K562 (cell line): ENCODE results near the gene PCSK5.

Source experiments
- MAZ ChIP-seq, 2 experiments: fragments of 450-650 bp in 1 of 2; sonication (generic) in 1 of 2; formaldehyde crosslinking; IDR thresholded peaks in 1 of 2; conservative IDR thresholded peaks in 1 of 2; 2 replicates each; pipeline versions ENCODE4 v1.4.0 to v1.5.0; 2020; ENCODE audit warnings: mild to moderate bottlenecking in 1 of 2, missing genetic modification reagents in 1 of 2
- TF ChIP-seq, protein P1 (sequence below), 3 experiments: IDR thresholded peaks in 2 of 3; conservative IDR thresholded peaks in 1 of 3; 2 replicates each; pipeline ENCODE4 v1.5.1; 2011 to 2012; ENCODE audit warnings: low read length in 3 of 3, mild to moderate bottlenecking in 3 of 3, control low read depth in 2 of 3, improper control_type of control experiment in 1 of 3, inconsistent platforms in 1 of 3, low read depth in 1 of 3, mixed read lengths in 1 of 3, moderate library complexity in 1 of 3; ENCODE audit not compliant: insufficient read depth in 2 of 3
- TF ChIP-seq, protein P2 (sequence below): fragments of 450-650 bp; formaldehyde crosslinking; IDR thresholded peaks from 2 replicates; pipeline ENCODE4 v1.4.0; 2020; ENCODE audit warnings: mild to moderate bottlenecking, moderate library complexity

DNA sequence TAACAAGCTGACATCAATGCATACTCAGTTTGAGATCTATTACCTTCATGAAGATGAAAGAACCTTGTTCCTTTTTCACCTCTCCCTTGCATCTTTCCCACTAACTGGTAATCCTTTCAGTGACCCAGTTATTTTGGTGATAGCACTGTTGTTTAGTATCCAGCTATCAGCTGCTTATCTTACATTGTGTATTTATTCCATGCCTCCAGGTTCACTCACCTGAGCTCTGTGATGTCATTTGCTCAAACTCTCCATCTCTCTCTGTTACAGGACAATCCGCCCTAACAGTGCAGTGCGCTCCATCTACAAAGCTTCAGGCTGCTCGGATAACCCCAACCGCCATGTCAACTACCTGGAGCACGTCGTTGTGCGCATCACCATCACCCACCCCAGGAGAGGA is 268.2 kb downstream of the PCSK5 start:
- no peak for TF ChIP-seq MAZ (CRISPR knock-in tag; conservative IDR thresholded peaks at IDR 0.05 in 1 of 2, IDR thresholded peaks at IDR 0.05 in 1 of 2)
- TF ChIP-seq, protein P1, sequence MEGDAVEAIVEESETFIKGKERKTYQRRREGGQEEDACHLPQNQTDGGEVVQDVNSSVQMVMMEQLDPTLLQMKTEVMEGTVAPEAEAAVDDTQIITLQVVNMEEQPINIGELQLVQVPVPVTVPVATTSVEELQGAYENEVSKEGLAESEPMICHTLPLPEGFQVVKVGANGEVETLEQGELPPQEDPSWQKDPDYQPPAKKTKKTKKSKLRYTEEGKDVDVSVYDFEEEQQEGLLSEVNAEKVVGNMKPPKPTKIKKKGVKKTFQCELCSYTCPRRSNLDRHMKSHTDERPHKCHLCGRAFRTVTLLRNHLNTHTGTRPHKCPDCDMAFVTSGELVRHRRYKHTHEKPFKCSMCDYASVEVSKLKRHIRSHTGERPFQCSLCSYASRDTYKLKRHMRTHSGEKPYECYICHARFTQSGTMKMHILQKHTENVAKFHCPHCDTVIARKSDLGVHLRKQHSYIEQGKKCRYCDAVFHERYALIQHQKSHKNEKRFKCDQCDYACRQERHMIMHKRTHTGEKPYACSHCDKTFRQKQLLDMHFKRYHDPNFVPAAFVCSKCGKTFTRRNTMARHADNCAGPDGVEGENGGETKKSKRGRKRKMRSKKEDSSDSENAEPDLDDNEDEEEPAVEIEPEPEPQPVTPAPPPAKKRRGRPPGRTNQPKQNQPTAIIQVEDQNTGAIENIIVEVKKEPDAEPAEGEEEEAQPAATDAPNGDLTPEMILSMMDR (IDR thresholded peaks at IDR 0.05 in 2 of 3, conservative IDR thresholded peaks at IDR 0.05 in 1 of 3; ENCODE audit: insufficient read depth in 2 of 3, low read depth in 1 of 3, low read length in 3 of 3), result no peak
- TF ChIP-seq, protein P2, sequence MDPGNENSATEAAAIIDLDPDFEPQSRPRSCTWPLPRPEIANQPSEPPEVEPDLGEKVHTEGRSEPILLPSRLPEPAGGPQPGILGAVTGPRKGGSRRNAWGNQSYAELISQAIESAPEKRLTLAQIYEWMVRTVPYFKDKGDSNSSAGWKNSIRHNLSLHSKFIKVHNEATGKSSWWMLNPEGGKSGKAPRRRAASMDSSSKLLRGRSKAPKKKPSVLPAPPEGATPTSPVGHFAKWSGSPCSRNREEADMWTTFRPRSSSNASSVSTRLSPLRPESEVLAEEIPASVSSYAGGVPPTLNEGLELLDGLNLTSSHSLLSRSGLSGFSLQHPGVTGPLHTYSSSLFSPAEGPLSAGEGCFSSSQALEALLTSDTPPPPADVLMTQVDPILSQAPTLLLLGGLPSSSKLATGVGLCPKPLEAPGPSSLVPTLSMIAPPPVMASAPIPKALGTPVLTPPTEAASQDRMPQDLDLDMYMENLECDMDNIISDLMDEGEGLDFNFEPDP (CRISPR knock-in tag), result no peak
